HUES64 (cell line): ENCODE results near the gene FAAP24. TPM values are rescaled to one million over a fixed set of nuclear protein-coding genes. Genes with fewer than 3 reads are reported as not detected.
"Not testable (repeated sequence)": the region's sequence is repeated elsewhere in the genome, so short reads cannot be mapped to it uniquely, and the experiment has no call there.

Experiments
- H3K27ac ChIP-seq: 2 replicates; pipeline ENCODE4 v1.7.0; 2013; ENCODE audit warnings: low read depth, low read length, inconsistent platforms
- H3K27me3 ChIP-seq: 2 replicates; pipeline ENCODE4 v1.6.1; 2013; ENCODE audit warnings: mild to moderate bottlenecking, low read length; ENCODE audit not compliant: insufficient read depth
- H3K36me3 ChIP-seq: 2 replicates; pipeline ENCODE4 v1.6.1; 2013; ENCODE audit warnings: mild to moderate bottlenecking, low read length; ENCODE audit not compliant: insufficient read depth
- H3K4me1 ChIP-seq: 2 replicates; pipeline ENCODE4 v1.6.1; 2013; ENCODE audit warnings: mild to moderate bottlenecking, low read length, moderate library complexity; ENCODE audit not compliant: insufficient read depth
- H3K4me3 ChIP-seq: 2 replicates; pipeline ENCODE4 v1.5.1; 2013; ENCODE audit warnings: mild to moderate bottlenecking, low read length, moderate library complexity
- H3K9ac ChIP-seq: 2 replicates; pipeline ENCODE4 v1.6.1; 2013; ENCODE audit warnings: mild to moderate bottlenecking, low read depth, low read length
- H3K9me3 ChIP-seq: 2 replicates; pipeline ENCODE4 v1.6.1; 2013; ENCODE audit warnings: low read depth, low read length; ENCODE audit not compliant: insufficient read depth
- WGBS: fragments of 150-250, 120-280 bp; methylation state at CpG from one replicate; pipeline ENCODE4 v1.1.7; 2013; ENCODE audit warnings: missing lambda C conversion rate; 5-methylcytosine and 5-hydroxymethylcytosine counted together
- polyA plus RNA-seq, 2 experiments: library from polyadenylated mRNA; stranded (reverse); fragments of 50-300 nt; gene quantifications; one replicate each; pipeline ENCODE4 v1.2.3, GENCODE V29; 2013

Gene FAAP24
- polyA plus RNA-seq (2013, experiment 1 of 2), result 3.7 TPM
- polyA plus RNA-seq (2013, experiment 2 of 2), result 4.2 TPM

DNA sequence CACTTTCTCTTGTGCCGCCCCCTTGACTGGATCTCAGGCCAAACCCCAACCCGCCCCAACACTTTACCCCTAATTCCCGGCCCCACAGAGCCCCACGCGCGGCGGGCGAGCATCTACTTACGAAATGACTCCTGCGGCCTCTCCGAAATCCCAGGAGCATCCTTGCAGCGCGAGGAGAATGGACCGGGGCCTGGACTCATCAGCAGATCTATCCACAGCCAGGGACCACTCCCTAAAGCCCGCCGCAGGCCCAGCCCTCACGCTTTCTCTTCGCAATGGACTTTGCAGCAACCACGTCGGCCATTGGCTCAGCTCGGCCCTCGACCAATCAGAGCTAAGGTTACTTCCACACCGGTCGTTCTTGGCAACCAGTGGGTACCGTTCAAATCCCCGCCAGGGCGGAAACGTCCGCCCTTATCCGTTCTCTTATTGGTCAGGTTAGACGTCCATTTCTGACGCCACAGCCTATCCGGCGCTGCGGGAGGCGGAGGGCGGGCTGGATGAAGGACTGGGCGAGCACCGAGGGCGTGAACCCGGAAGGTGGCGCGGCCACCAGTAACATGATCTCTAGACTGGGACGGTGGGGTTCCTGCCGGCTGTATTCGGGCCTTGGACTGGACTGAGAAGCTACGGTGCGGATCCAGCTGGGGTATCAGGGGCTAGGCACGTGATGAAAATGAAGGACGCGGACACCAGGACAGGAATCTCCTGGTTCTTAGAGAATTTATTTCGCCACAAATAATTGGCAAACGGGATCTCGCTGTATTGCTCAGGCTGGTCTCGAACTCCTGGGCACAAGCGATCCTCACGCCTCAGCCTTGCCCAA is at the start of gene FAAP24, which contains the start of gene CEP89:
FAAP24 (plus strand) TSS at position 528 of the 826 bp plus-strand sequence. CDS start 955 bp downstream, outside the sequence.
CEP89 (minus strand) TSS at position 244 of the 826 bp plus-strand sequence; CDS start at position 160, 84 bp downstream.
- Histone ChIP-seq H3K4me1 (peaks cover 3% of the 10 kb centered on the region; the same call in 1 of the 2 replicates), H3K9ac (peak within 1 kb of the TSS; percentile 44; the same call in 1 of the 2 replicates), H3K27ac (peak within 1 kb of the TSS; percentile 42; the same call in 1 of the 2 replicates), H3K4me3 (peak within 1 kb of the TSS; percentile 71), H3K36me3 (peaks cover 22% of the 10 kb centered on the region), H3K9me3 (no peaks in the 10 kb centered on the region), H3K27me3 (no peaks in the 10 kb centered on the region)
- 5% methylated on average over 57 of the region's 57 CpGs for WGBS

- H3K27ac ChIP-seq, result no peak overlapping the region
- no peak overlapping the region for H3K9ac ChIP-seq
- no peaks in the 10 kb centered on the region for H3K9me3 ChIP-seq
- no peak overlapping the region for H3K4me3 ChIP-seq
- H3K27me3 ChIP-seq, result no peaks in the 10 kb centered on the region
- WGBS, result 93% methylated on average over 6 of the region's 6 CpGs
- H3K36me3 ChIP-seq, result peaks cover 34% of the 10 kb centered on the region
- no peaks in the 10 kb centered on the region for H3K4me1 ChIP-seq
Observed at GRCh38 chr19:32924200-32924599, 47.8 kb upstream of the FAAP24 start.

- Histone ChIP-seq H3K27me3 (no peaks in the 10 kb centered on the region), H3K9ac (no peak overlapping the region), H3K9me3 (no peaks in the 10 kb centered on the region), H3K4me3 (no peak overlapping the region), H3K27ac (no peak overlapping the region), H3K36me3 (peaks cover 42% of the 10 kb centered on the region), H3K4me1 (no peaks in the 10 kb centered on the region)
- 98% methylated on average over 2 of the region's 2 CpGs for WGBS
Observed at GRCh38 chr19:32928806-32929205, 43.2 kb upstream of the FAAP24 start.

- H3K9ac ChIP-seq, result no peak overlapping the region
- 95% methylated on average over 7 of the region's 8 CpGs for WGBS
- no peak overlapping the region for H3K4me3 ChIP-seq
- H3K27ac ChIP-seq, result no peak overlapping the region
- H3K27me3 ChIP-seq, result no peaks in the 10 kb centered on the region
- peaks cover 33% of the 10 kb centered on the region for H3K36me3 ChIP-seq
- H3K4me1 ChIP-seq, result no peaks in the 10 kb centered on the region
- no peaks in the 10 kb centered on the region for H3K9me3 ChIP-seq
Observed at GRCh38 chr19:32930567-32930966, 41.5 kb upstream of the FAAP24 start.

DNA sequence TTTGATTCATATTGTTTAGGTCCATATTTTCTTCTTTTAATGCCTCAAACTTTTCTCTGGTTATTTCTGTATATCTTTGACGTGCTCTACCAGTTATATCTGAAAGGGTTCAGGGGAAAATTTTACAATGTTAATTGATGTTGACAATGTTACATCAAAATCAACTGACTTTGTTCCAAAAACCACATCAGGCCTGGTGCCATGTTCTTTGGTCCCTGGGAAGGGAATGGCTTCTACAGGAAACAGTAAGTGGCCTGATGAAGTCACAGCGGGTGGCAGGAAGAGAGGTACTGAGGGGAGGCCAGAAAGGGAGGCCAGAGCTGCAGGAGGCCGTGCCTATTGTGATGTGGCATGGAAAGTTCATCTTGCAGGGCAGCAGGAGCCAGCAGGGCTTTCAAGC is 38.5 kb upstream of the FAAP24 start:
- no peaks in the 10 kb centered on the region for H3K4me1 ChIP-seq
- no peak overlapping the region for H3K27ac ChIP-seq
- no peaks in the 10 kb centered on the region for H3K27me3 ChIP-seq
- no peaks in the 10 kb centered on the region for H3K9me3 ChIP-seq
- no peak overlapping the region for H3K9ac ChIP-seq
- WGBS, result 93% methylated on average over 2 of the region's 3 CpGs
- H3K36me3 ChIP-seq, result peaks cover 37% of the 10 kb centered on the region
- no peak overlapping the region for H3K4me3 ChIP-seq

DNA sequence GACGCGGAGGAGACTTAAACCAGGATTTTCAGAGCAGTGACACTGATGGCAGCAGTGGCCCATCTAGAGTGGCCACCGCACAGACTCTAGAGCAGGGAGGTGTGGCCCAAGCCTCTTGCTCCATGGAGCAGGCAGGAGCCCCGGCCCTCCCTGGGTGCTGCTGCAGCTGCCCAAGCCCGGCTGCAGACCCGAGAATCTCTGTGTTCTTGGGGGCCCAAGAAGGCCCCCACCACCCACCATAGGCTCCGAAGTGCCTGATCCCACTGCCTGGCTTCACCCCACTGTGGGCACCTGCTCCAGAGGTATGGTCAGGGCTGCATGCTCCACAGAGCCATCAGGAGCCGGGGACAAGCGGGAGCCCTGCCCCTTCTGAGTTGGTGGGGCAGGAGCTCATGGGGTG is 36.4 kb upstream of the FAAP24 start:
- H3K9me3 ChIP-seq, result no peaks in the 10 kb centered on the region

GRCh38 chr19:32936065-32936464 is 36.0 kb upstream of the FAAP24 start:
- Histone ChIP-seq H3K27me3 (no peaks in the 10 kb centered on the region), H3K9me3 (no peaks in the 10 kb centered on the region), H3K27ac (no peak overlapping the region), H3K36me3 (peaks cover 25% of the 10 kb centered on the region), H3K4me1 (no peaks in the 10 kb centered on the region), H3K9ac (no peak overlapping the region), H3K4me3 (no peak overlapping the region)
- WGBS, result 94% methylated on average over 8 of the region's 8 CpGs

More for the DNA sequence above, 36.4 kb upstream of the FAAP24 start:
- H3K27ac ChIP-seq, result no peak overlapping the region
- no peaks in the 10 kb centered on the region for H3K27me3 ChIP-seq
- 96% methylated on average over 9 of the region's 9 CpGs for WGBS
- no peaks in the 10 kb centered on the region for H3K4me1 ChIP-seq
- peaks cover 26% of the 10 kb centered on the region for H3K36me3 ChIP-seq
- no peak overlapping the region for H3K9ac ChIP-seq
- H3K4me3 ChIP-seq, result no peak overlapping the region

DNA sequence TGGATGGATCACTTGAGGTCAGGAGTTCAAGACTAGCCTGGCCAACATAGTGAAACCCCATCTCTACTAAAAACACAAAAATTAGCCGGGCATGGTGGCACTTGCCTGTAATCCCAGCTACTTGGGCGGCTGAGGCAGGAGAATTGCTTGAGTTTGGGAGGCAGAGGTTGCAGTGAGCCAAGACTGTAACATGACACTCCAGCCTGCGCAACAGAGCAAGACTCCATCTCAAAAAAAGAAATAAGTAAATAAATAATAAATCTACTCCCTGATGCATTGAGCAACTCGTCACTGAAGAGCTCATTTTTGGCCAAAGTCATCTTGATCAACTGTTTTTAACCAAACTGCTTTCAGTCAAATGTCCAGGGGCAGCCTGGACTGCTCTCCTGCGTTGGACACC is 30.8 kb upstream of the FAAP24 start:
- not testable (repeated sequence) for H3K9ac ChIP-seq, H3K9me3 ChIP-seq, H3K27me3 ChIP-seq, H3K4me3 ChIP-seq, H3K4me1 ChIP-seq, H3K27ac ChIP-seq
- 92% methylated on average over 5 of the region's 5 CpGs for WGBS
- H3K36me3 ChIP-seq, result peaks cover 39% of the 10 kb centered on the region

- Histone ChIP-seq H3K4me3 (no peak overlapping the region), H3K4me1 (no peaks in the 10 kb centered on the region), H3K9ac (no peak overlapping the region), H3K27me3 (no peaks in the 10 kb centered on the region), H3K9me3 (no peaks in the 10 kb centered on the region), H3K27ac (no peak overlapping the region), H3K36me3 (peaks cover 48% of the 10 kb centered on the region)
- 63% methylated on average over 3 of the region's 3 CpGs for WGBS
Observed at GRCh38 chr19:32945260-32945659, 26.8 kb upstream of the FAAP24 start.

DNA sequence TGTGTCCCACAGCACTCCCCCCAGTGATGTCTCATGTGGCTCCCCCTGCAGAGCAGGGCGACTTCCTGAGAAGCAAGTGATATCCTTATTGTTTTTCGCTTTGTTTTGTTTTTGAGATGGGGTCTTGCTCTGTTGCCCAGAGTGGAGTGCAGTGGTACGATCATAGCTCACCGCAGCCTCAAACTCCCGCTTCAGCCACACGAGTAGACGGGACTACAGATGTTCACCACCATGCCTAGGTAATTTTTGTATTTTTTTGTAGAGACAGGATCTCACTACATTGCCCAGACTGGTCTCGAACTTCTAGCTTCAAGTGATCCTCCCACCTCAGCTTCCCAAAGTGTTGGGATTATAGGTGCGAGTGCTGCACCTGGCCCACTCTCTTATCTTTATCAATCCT is 5.3 kb upstream of the FAAP24 start:
- peaks cover 38% of the 10 kb centered on the region for H3K36me3 ChIP-seq
- H3K9ac ChIP-seq, result no peak overlapping the region
- WGBS, result 96% methylated on average over 9 of the region's 9 CpGs
- H3K4me1 ChIP-seq, result peaks cover 3% of the 10 kb centered on the region; the same call in 1 of the 2 replicates
- no peaks in the 10 kb centered on the region for H3K27me3 ChIP-seq
- no peak overlapping the region for H3K27ac ChIP-seq
- no peak overlapping the region for H3K4me3 ChIP-seq
- no peaks in the 10 kb centered on the region for H3K9me3 ChIP-seq

DNA sequence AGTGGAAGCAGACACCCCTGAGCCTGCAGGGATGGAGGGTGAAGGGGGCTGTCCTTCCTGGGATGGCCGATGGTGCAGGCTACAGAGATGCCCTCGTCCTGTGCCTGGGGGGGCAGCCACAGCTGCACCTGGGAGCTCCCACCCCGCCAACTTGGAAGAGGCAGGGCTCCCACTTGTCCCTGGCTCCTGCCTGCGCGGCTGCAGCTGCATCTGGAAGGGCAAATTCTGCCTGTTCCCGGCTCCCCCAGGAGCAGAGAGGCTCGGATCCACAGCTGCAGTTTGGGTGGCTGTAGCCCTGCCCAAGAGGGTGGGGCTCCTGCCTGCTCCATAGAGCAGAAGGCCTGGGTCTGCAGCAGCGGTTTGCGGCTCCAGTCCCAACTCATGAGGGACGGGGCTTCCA is 2.5 kb upstream of the FAAP24 start:
- peaks cover 3% of the 10 kb centered on the region; the same call in 1 of the 2 replicates for H3K4me1 ChIP-seq
- H3K27ac ChIP-seq, result no peak overlapping the region
- no peak overlapping the region for H3K4me3 ChIP-seq
- no peak overlapping the region for H3K9ac ChIP-seq
- H3K36me3 ChIP-seq, result peaks cover 23% of the 10 kb centered on the region
- no peaks in the 10 kb centered on the region for H3K27me3 ChIP-seq
- H3K9me3 ChIP-seq, result no peaks in the 10 kb centered on the region
- 91% methylated on average over 10 of the region's 10 CpGs for WGBS
